ENCODE results near the gene SLC22A4. TPM values are rescaled to one million over a fixed set of nuclear protein-coding genes. Genes with fewer than 3 reads are reported as not detected.

The SLC22A4 gene
- total RNA-seq, 1 donor, result 2.9 TPM

DNA sequence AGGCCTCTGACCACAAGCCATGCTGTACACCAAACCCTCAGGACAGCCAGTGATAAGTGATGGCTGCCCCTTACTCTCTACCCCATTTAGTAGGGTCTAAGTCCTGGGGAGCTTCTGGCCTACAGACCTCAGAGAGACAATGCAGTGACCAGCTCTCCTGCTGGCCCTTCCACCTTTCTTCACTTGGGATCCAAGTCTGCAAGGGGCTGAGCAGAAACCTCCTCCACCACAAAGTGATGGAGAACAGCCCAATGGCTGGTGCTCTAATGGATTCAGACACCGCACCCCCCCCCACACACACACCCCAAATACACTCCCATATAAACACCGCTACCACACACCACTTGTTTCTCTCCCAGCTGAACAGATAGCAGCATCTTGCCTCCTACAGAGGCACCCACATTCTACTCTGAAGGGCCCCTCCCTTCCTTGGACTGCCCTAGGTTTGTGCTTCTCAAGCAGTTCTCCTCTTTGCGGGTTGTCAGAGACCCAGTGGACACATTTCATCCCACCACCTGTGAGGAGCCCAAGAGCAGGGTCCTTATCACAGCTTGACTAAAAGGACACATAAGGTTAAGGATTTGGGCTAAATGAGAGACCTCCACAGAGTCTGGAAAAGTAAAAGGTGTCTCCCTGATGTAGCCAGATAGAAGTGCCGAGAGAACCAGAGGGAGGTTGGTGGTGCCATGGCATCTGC is 38.0 kb upstream of the SLC22A4 start:
- TF ChIP-seq, protein P1, sequence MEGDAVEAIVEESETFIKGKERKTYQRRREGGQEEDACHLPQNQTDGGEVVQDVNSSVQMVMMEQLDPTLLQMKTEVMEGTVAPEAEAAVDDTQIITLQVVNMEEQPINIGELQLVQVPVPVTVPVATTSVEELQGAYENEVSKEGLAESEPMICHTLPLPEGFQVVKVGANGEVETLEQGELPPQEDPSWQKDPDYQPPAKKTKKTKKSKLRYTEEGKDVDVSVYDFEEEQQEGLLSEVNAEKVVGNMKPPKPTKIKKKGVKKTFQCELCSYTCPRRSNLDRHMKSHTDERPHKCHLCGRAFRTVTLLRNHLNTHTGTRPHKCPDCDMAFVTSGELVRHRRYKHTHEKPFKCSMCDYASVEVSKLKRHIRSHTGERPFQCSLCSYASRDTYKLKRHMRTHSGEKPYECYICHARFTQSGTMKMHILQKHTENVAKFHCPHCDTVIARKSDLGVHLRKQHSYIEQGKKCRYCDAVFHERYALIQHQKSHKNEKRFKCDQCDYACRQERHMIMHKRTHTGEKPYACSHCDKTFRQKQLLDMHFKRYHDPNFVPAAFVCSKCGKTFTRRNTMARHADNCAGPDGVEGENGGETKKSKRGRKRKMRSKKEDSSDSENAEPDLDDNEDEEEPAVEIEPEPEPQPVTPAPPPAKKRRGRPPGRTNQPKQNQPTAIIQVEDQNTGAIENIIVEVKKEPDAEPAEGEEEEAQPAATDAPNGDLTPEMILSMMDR (IDR thresholded peaks at IDR 0.05; ENCODE audit: extremely low read depth, low read depth, low read length), result no peak
- no peak overlapping the region for H3K4me3 ChIP-seq (ENCODE audit: insufficient read depth, low read length)
- no peak overlapping the region for H3K4me2 ChIP-seq (ENCODE audit: insufficient read depth, low read length)
- H4K20me1 ChIP-seq (ENCODE audit: insufficient read depth, low read length), result peaks cover 21% of the 10 kb centered on the region
- no peak overlapping the region for H2AFZ ChIP-seq (ENCODE audit: low read length)
- peaks cover 5% of the 10 kb centered on the region for H3K36me3 ChIP-seq (ENCODE audit: insufficient read depth, low read length)
- no peak overlapping the region for H3K27ac ChIP-seq (ENCODE audit: low read depth, low read length)
- H3K27me3 ChIP-seq (ENCODE audit: insufficient read depth, low read length), result no peaks in the 10 kb centered on the region
- peaks cover 40% of the 10 kb centered on the region for H3K79me2 ChIP-seq (ENCODE audit: insufficient read depth, low read length)
- no peaks in the 10 kb centered on the region for H3K9me3 ChIP-seq (ENCODE audit: low read depth, low read length)
- peaks cover 45% of the 10 kb centered on the region for H3K4me1 ChIP-seq (ENCODE audit: insufficient read depth, low read length)
- DNase-seq (ENCODE audit: insufficient read length, low spot score, missing footprints), result no peak

DNA sequence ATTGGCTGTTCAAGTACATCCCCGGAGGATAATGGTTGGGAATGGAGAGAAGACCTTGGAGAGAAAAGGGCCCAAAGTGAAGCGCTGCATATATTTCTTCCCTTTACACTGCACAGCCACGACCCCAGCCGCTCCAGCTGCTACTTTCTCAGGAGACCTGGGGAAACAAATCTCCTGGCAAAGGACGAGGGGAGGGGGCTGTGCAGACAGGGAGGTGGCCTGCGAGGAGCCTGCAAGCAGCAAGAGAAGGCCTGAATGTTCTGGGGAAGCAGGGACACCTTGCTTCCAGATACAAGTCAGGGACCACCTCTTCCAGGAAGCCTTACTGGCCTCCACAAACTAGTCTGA is 37.4 kb upstream of the SLC22A4 start:
- Histone ChIP-seq H3K27me3 (ENCODE audit: insufficient read depth, low read length) (no peaks in the 10 kb centered on the region), H3K9me3 (ENCODE audit: low read depth, low read length) (no peaks in the 10 kb centered on the region), H3K79me2 (ENCODE audit: insufficient read depth, low read length) (peaks cover 45% of the 10 kb centered on the region), H3K4me1 (ENCODE audit: insufficient read depth, low read length) (peaks cover 45% of the 10 kb centered on the region), H3K27ac (ENCODE audit: low read depth, low read length) (peak overlapping the region; percentile 20), H3K4me2 (ENCODE audit: insufficient read depth, low read length) (peak overlapping the region; percentile 66), H2AFZ (ENCODE audit: low read length) (peak overlapping the region; percentile 56), H3K36me3 (ENCODE audit: insufficient read depth, low read length) (peaks cover 10% of the 10 kb centered on the region), H3K4me3 (ENCODE audit: insufficient read depth, low read length) (peak overlapping the region; percentile 81), H4K20me1 (ENCODE audit: insufficient read depth, low read length) (peaks cover 26% of the 10 kb centered on the region)
- TF ChIP-seq, protein P1 (IDR thresholded peaks at IDR 0.05; ENCODE audit: extremely low read depth, low read depth, low read length), result no peak
- DNase-seq (ENCODE audit: insufficient read length, low spot score, missing footprints), result no peak

DNA sequence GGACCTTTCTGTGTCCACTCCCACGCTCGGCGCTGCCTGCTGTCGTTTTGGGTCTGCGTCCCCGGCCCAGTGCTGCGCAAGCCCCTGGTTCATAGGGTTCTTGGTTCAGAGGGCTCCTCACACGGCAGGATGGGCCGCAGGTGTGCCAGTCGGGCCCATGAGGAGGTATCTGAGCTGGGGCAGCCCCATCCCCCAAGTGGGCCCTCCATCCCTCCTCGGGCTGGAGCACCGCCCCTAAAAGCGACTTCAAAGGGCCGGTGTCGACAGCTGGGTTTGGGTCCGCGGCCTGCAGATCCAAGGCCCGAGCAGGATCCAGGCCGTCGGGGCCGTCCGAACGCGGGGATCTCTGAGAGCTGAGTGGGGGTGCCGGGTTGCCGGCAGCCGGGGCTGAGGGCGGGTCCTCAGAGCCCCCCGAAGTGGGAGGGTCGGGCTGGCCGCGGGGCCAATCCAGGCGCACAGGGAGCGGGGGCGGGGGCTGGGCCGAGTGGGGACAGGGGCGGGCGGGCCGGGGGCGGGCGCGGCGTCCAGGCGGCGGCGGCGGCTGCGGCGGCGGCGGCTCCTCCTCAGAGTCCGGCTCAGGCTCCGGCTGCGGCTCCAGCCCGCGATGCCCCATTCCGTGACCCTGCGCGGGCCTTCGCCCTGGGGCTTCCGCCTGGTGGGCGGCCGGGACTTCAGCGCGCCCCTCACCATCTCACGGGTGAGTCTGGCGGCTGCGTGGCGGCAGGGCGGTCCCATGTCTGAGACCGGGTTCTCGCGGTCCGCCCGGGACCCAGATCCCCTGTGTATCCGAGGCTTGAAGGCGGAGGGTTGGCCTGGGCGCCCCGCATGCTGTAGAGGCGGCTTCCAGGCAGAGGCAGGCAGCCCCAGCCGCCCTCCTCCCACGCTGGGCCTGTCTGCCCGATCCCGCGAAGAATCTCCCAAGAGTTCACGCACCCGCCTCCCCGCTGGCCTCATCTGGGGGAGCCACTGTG is 36.8 kb upstream of the SLC22A4 start, which contains the start of gene PDLIM4:
TSS of gene PDLIM4 (plus strand) at position 566 of the 971 bp plus-strand sequence. CDS start at position 605, 39 bp downstream.
- peak within 1 kb of the TSS; percentile 81 for H3K4me3 ChIP-seq (ENCODE audit: insufficient read depth, low read length)

More for the DNA sequence above, 36.8 kb upstream of the SLC22A4 start, which contains the start of gene PDLIM4:
- Histone ChIP-seq H3K9me3 (ENCODE audit: low read depth, low read length) (no peaks in the 10 kb centered on the region), H3K4me1 (ENCODE audit: insufficient read depth, low read length) (peaks cover 52% of the 10 kb centered on the region), H3K4me2 (ENCODE audit: insufficient read depth, low read length) (peak within 1 kb of the TSS; percentile 98), H2AFZ (ENCODE audit: low read length) (peak within 1 kb of the TSS; percentile 56), H3K36me3 (ENCODE audit: insufficient read depth, low read length) (peaks cover 17% of the 10 kb centered on the region), H3K79me2 (ENCODE audit: insufficient read depth, low read length) (peaks cover 52% of the 10 kb centered on the region), H3K27ac (ENCODE audit: low read depth, low read length) (peak within 1 kb of the TSS; percentile 98), H3K27me3 (ENCODE audit: insufficient read depth, low read length) (no peaks in the 10 kb centered on the region), H4K20me1 (ENCODE audit: insufficient read depth, low read length) (peaks cover 33% of the 10 kb centered on the region)
- peak; percentile 95 for DNase-seq (ENCODE audit: insufficient read length, low spot score, missing footprints)
- TF ChIP-seq, protein P1 (IDR thresholded peaks at IDR 0.05; ENCODE audit: extremely low read depth, low read depth, low read length), result no peak

All from osteoblast (primary cell).